SH-SY5Y (cell line): Measurements from ENCODE around the gene S100Z.

Experiments
- GATA2 ChIP-seq: IDR thresholded peaks from 2 replicates; pipeline ENCODE4 v1.6.1; 2011; ENCODE audit warnings: mild to moderate bottlenecking, low read depth, low read length
- GATA3 ChIP-seq: IDR thresholded peaks from 2 replicates; pipeline ENCODE4 v1.6.1; 2011; ENCODE audit warnings: low read depth, mild to moderate bottlenecking, low read length, moderate library complexity

- TF ChIP-seq GATA2 (peak; percentile 44; the same call in 1 of the 2 replicates), GATA3 (no peak)
Measured at GRCh38 chr5:76813982-76814562, 35.7 kb upstream of the S100Z start.
